OCI-LY1 (cell line): ENCODE data around the gene ZMIZ1.

ENCODE experiments used
- H2AFZ ChIP-seq: fragments of 200-600 bp; sonication (generic), shearing (Covaris generic); 2 replicates; pipeline ENCODE4 v1.6.0; 2014; ENCODE audit warnings: antibody characterized with exemption, mild to moderate bottlenecking, low read length
- H3F3A ChIP-seq: fragments of 200-600 bp; sonication (generic), shearing (Covaris generic); 2 replicates; pipeline ENCODE4 v1.6.0; 2014; ENCODE audit warnings: mild to moderate bottlenecking, antibody characterized with exemption, low read length, moderate library complexity; ENCODE audit not compliant: insufficient read depth
- H3K27ac ChIP-seq: fragments of 200-600 bp; sonication (generic); 2 replicates; pipeline ENCODE4 v1.5.1; 2014; ENCODE audit warnings: low read length, mixed run types, mild to moderate bottlenecking, low read depth; ENCODE audit not compliant: poor library complexity, severe bottlenecking
- H3K27me3 ChIP-seq: fragments of 200-600 bp; sonication (generic); 2 replicates; pipeline ENCODE4 v1.6.0; 2014; ENCODE audit warnings: antibody characterized with exemption, mild to moderate bottlenecking, low read length, moderate library complexity; ENCODE audit not compliant: insufficient read depth
- H3K36me3 ChIP-seq: fragments of 200-600 bp; sonication (generic); 2 replicates; pipeline ENCODE4 v1.6.1; 2014; ENCODE audit warnings: mild to moderate bottlenecking, antibody characterized with exemption, low read length, moderate library complexity, mixed read lengths; ENCODE audit not compliant: insufficient read depth
- H3K4me1 ChIP-seq: fragments of 200-600 bp; sonication (generic); 2 replicates; pipeline ENCODE4 v1.5.1; 2014; ENCODE audit warnings: mild to moderate bottlenecking, low read length, moderate library complexity; ENCODE audit not compliant: insufficient read depth, severe bottlenecking
- H3K4me2 ChIP-seq: fragments of 200-600 bp; sonication (generic), shearing (Covaris generic); 2 replicates; pipeline ENCODE4 v1.6.1; 2014; ENCODE audit warnings: low read length
- H3K4me3 ChIP-seq: fragments of 200-600 bp; sonication (generic); 2 replicates; pipeline ENCODE4 v1.5.1; 2014; ENCODE audit warnings: low read length, low read depth, mild to moderate bottlenecking, mixed read lengths; ENCODE audit not compliant: poor library complexity, severe bottlenecking
- H3K79me2 ChIP-seq: fragments of 200-600 bp; shearing (Covaris generic); 2 replicates; pipeline ENCODE4 v1.6.1; 2016; ENCODE audit warnings: mixed run types, low read length, mixed read lengths; ENCODE audit not compliant: insufficient read depth
- H3K9ac ChIP-seq: fragments of 200-600 bp; sonication (generic), shearing (Covaris generic); 2 replicates; pipeline ENCODE4 v1.6.1; 2014; ENCODE audit warnings: mild to moderate bottlenecking, low read length, mixed read lengths
- H3K9me2 ChIP-seq: fragments of 200-600 bp; sonication (generic), shearing (Covaris generic); 2 replicates; pipeline ENCODE4 v1.6.1; 2014; ENCODE audit warnings: low read depth, mild to moderate bottlenecking, low read length, mixed read lengths
- H3K9me3 ChIP-seq: fragments of 200-600 bp; shearing (Covaris generic); 2 replicates; pipeline ENCODE4 v1.6.1; 2014; ENCODE audit warnings: low read length, mixed read lengths
- H4K20me1 ChIP-seq: fragments of 200-600 bp; sonication (generic), shearing (Covaris generic); 2 replicates; pipeline ENCODE4 v1.6.0; 2016; ENCODE audit warnings: mild to moderate bottlenecking, low read length; ENCODE audit not compliant: insufficient read depth
- EZH2 ChIP-seq: fragments of 200-600 bp; sonication (generic), shearing (Covaris generic); IDR thresholded peaks from 2 replicates; pipeline ENCODE4 v1.8.0; 2017; ENCODE audit warnings: borderline replicate concordance, mixed run types, mild to moderate bottlenecking, antibody characterized with exemption, low read length, moderate library complexity, mixed read lengths
- TF ChIP-seq, protein P1 (sequence below): fragments of 200-600 bp; sonication (generic), shearing (Covaris generic); IDR thresholded peaks from 2 replicates; pipeline ENCODE4 v1.5.1; 2017; ENCODE audit warnings: mild to moderate bottlenecking, antibody characterized with exemption, low read length, moderate library complexity, mixed read lengths

The ZMIZ1 gene

DNA sequence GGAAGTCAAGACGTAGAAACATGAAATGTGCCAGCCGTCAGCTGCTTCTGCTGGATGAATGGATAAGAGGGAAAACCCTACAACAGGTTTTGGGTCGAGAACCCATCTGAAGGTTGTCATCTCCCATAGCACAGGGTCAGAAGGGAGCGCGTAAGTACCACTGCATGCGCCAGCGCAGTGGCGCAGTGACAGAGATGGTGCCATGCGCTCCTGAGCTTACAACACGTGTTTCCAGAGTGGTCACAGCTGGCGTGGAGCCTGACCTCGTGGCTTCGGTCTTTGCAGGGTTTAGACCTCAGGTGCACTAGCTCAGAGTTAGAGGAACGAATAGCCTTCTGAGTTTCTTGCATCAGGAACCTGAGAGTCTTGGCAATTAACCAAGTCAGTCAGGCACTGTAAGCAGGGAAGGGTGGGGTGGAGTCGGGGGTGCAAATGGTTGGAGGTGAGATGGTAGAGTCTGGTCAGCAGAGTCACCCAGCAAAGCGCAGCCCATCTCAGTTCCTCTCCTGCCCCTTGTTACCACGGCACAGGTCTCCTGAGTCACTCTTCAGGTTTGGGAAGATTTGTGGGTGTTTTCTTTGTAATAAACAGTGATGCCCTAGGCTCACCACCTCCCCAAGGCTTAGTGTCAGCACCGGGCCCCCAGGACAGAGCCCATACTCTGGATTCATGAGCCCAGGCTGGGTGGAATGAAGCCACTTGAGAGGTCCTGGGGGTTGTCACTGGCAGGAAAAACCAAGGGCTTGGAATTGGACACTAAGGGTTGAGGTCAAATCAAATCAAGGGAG, 194.4 kb downstream of the ZMIZ1 start:
- Histone ChIP-seq H3K79me2 (no peaks in the 10 kb centered on the region), H2AFZ (no peak overlapping the region), H3K4me2 (no peak overlapping the region), H3K9me3 (no peaks in the 10 kb centered on the region), H3K27me3 (0 out of 2 replicates have a peak, but pooled peaks cover 5% of the 10 kb centered on the region), H3F3A (no peaks in the 10 kb centered on the region), H3K4me1 (no peaks in the 10 kb centered on the region), H3K4me3 (no peak overlapping the region), H3K9ac (no peak overlapping the region), H4K20me1 (no peaks in the 10 kb centered on the region), H3K9me2 (no peaks in the 10 kb centered on the region), H3K27ac (no peak overlapping the region), H3K36me3 (no peaks in the 10 kb centered on the region)
- TF ChIP-seq EZH2, result no peak
- TF ChIP-seq, protein P1, sequence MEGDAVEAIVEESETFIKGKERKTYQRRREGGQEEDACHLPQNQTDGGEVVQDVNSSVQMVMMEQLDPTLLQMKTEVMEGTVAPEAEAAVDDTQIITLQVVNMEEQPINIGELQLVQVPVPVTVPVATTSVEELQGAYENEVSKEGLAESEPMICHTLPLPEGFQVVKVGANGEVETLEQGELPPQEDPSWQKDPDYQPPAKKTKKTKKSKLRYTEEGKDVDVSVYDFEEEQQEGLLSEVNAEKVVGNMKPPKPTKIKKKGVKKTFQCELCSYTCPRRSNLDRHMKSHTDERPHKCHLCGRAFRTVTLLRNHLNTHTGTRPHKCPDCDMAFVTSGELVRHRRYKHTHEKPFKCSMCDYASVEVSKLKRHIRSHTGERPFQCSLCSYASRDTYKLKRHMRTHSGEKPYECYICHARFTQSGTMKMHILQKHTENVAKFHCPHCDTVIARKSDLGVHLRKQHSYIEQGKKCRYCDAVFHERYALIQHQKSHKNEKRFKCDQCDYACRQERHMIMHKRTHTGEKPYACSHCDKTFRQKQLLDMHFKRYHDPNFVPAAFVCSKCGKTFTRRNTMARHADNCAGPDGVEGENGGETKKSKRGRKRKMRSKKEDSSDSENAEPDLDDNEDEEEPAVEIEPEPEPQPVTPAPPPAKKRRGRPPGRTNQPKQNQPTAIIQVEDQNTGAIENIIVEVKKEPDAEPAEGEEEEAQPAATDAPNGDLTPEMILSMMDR, result no peak

DNA sequence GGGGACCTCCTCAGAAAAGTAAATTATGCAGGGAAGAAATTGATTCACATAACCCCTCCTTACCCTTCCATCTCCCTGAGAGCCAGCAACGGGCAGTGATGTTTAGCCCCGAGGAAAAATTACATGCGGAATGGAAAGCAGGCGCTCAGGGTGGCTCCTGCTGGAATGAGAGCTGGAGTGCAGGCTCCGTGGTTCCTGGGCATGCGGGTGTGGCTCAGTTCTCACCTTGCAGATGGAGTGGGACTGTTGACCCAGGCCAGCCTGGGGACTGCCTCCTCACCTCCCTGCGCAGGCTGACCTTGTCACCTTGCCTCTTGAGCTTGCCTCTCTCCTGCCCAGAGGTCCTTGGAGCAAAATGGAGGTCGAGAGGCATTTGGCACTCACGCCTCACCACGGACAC, 195.2 kb downstream of the ZMIZ1 start:
- Histone ChIP-seq H3K4me3 (no peak overlapping the region), H3K79me2 (no peaks in the 10 kb centered on the region), H3K9me3 (no peaks in the 10 kb centered on the region), H3K36me3 (no peaks in the 10 kb centered on the region), H3K4me1 (no peaks in the 10 kb centered on the region), H3K9me2 (no peaks in the 10 kb centered on the region), H3K4me2 (no peak overlapping the region), H2AFZ (no peak overlapping the region), H3K27ac (no peak overlapping the region), H4K20me1 (no peaks in the 10 kb centered on the region), H3K9ac (no peak overlapping the region), H3F3A (no peaks in the 10 kb centered on the region), H3K27me3 (0 out of 2 replicates have a peak, but pooled peaks cover 5% of the 10 kb centered on the region)
- TF ChIP-seq, protein P1, result no peak
- no peak for TF ChIP-seq EZH2

DNA sequence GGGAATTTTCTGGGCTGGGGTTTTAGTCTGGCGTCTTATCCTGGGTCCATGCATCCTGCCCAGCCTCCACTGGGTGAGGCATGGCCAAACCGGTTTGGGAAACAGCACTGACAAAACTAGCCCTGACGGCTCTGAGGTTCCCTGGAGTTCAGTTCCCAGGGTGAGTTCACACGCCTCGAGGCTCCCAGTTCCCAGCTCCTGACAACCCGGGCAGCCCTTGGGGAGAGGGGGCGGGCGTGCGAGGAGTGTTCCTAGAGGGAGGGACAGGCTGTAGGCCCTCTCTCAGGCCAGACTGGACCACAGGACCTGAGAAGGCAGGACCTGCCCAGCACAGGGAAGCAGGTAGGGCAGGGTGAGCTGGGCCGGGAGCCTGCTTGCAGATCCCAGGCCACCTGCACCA, 196.2 kb downstream of the ZMIZ1 start:
- H2AFZ ChIP-seq, result no peak overlapping the region
- no peaks in the 10 kb centered on the region for H3F3A ChIP-seq
- H3K27me3 ChIP-seq, result 0 out of 2 replicates have a peak, but pooled peaks cover 5% of the 10 kb centered on the region
- TF ChIP-seq, protein P1, result no peak
- no peak for TF ChIP-seq EZH2
- no peak overlapping the region for H3K4me3 ChIP-seq
- no peaks in the 10 kb centered on the region for H3K9me3 ChIP-seq
- H3K4me1 ChIP-seq, result no peaks in the 10 kb centered on the region
- H3K9me2 ChIP-seq, result no peaks in the 10 kb centered on the region
- no peaks in the 10 kb centered on the region for H3K36me3 ChIP-seq
- no peaks in the 10 kb centered on the region for H4K20me1 ChIP-seq
- no peak overlapping the region for H3K4me2 ChIP-seq
- H3K79me2 ChIP-seq, result no peaks in the 10 kb centered on the region
- no peak overlapping the region for H3K27ac ChIP-seq
- H3K9ac ChIP-seq, result no peak overlapping the region
